DND-41 (cell line): ENCODE results near the gene FHOD3.

Experiments
- EZH2 ChIP-seq: IDR thresholded peaks from 3 replicates; pipeline ENCODE4 v1.6.1; 2012; ENCODE audit warnings: borderline replicate concordance, low read depth, mild to moderate bottlenecking, moderate library complexity, low read length, inconsistent platforms; ENCODE audit not compliant: severe bottlenecking
- TF ChIP-seq, protein P1 (sequence below): IDR thresholded peaks from 2 replicates; pipeline ENCODE4 v1.5.1; 2012; ENCODE audit warnings: borderline replicate concordance, low read length, moderate library complexity, mild to moderate bottlenecking; ENCODE audit not compliant: poor library complexity, severe bottlenecking; ENCODE audit errors: extremely low read depth

DNA sequence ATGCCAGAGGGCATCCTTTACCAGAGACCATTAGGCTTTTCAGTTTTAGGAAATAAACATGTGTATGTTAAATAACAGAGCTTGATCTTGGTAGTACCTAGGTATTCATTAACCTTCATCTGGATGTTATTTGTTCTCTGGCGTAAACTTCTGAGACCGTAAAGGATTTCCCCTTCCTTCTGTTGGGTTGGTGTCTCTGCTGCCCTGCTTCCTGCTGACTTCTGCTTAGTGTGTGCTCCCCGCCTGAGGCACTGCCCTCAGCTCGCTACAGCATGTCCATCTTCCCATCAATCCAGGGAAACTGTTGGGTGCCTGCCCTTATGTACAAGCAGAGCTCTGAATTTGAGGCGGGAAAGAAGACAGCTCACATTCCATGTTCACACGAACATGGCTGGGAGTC is 353.4 kb downstream of the FHOD3 start:
- no peak for TF ChIP-seq EZH2
- TF ChIP-seq, protein P1, sequence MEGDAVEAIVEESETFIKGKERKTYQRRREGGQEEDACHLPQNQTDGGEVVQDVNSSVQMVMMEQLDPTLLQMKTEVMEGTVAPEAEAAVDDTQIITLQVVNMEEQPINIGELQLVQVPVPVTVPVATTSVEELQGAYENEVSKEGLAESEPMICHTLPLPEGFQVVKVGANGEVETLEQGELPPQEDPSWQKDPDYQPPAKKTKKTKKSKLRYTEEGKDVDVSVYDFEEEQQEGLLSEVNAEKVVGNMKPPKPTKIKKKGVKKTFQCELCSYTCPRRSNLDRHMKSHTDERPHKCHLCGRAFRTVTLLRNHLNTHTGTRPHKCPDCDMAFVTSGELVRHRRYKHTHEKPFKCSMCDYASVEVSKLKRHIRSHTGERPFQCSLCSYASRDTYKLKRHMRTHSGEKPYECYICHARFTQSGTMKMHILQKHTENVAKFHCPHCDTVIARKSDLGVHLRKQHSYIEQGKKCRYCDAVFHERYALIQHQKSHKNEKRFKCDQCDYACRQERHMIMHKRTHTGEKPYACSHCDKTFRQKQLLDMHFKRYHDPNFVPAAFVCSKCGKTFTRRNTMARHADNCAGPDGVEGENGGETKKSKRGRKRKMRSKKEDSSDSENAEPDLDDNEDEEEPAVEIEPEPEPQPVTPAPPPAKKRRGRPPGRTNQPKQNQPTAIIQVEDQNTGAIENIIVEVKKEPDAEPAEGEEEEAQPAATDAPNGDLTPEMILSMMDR = no peak
